Measurements from ENCODE around the gene HSPB7. TPM values are rescaled to one million over a fixed set of nuclear protein-coding genes. Genes with fewer than 3 reads are reported as not detected.

The HSPB7 gene
- total RNA-seq, 4 donors from 2014 or later = 1.9 to 7.0 (median 3.3) TPM

- no peak overlapping the region for H3K4me3 ChIP-seq
- no peaks in the 10 kb centered on the region for H3K27me3 ChIP-seq
- H3K4me1 ChIP-seq = no peaks in the 10 kb centered on the region
- no peak overlapping the region for H3K27ac ChIP-seq
- no peaks in the 10 kb centered on the region for H3K9me3 ChIP-seq
- no peak for DNase-seq (ENCODE audit: low spot score in 2 of 2)
- TF ChIP-seq EP300 (IDR thresholded peaks at IDR 0.05) (no peak), POLR2AphosphoS5 (IDR thresholded peaks at IDR 0.05) (no peak), POLR2A (IDR thresholded peaks at IDR 0.05) (no peak), CTCF (IDR thresholded peaks at IDR 0.05) (no peak)
- H3K36me3 ChIP-seq = no peaks in the 10 kb centered on the region
- 71% methylated on average over 1 of the region's 9 CpGs for WGBS
These were observed 20.7 kb downstream of the HSPB7 start for GRCh38 chr1:15997076-15997585.

- Histone ChIP-seq H3K36me3 (no peaks in the 10 kb centered on the region), H3K4me1 (no peaks in the 10 kb centered on the region), H3K9me3 (no peaks in the 10 kb centered on the region), H3K27me3 (no peaks in the 10 kb centered on the region), H3K4me3 (no peak overlapping the region), H3K27ac (no peak overlapping the region)
- DNase-seq (ENCODE audit: low spot score in 2 of 2) = peak in 1 of 2 donors; percentile 71
- TF ChIP-seq CTCF (IDR thresholded peaks at IDR 0.05) (peak; percentile 69 to 71), POLR2AphosphoS5 (IDR thresholded peaks at IDR 0.05) (no peak), POLR2A (IDR thresholded peaks at IDR 0.05) (no peak), EP300 (IDR thresholded peaks at IDR 0.05) (no peak)
- 68% methylated on average over 9 of the region's 11 CpGs for WGBS
These were observed 23.1 kb downstream of the HSPB7 start for GRCh38 chr1:15994590-15995351.

- no peak overlapping the region for H3K4me3 ChIP-seq
- 95% methylated on average over 7 of the region's 10 CpGs for WGBS
- no peak for TF ChIP-seq POLR2A (IDR thresholded peaks at IDR 0.05)
- no peak for TF ChIP-seq POLR2AphosphoS5 (IDR thresholded peaks at IDR 0.05)
- TF ChIP-seq EP300 (IDR thresholded peaks at IDR 0.05) = no peak
- TF ChIP-seq CTCF (IDR thresholded peaks at IDR 0.05) = no peak
- H3K27me3 ChIP-seq = no peaks in the 10 kb centered on the region
- H3K4me1 ChIP-seq = no peaks in the 10 kb centered on the region
- H3K27ac ChIP-seq = no peak overlapping the region
- H3K36me3 ChIP-seq = no peaks in the 10 kb centered on the region
- H3K9me3 ChIP-seq = no peaks in the 10 kb centered on the region
- no peak for DNase-seq (ENCODE audit: low spot score in 2 of 2)
These were observed 23.8 kb downstream of the HSPB7 start for GRCh38 chr1:15994081-15994480.

GRCh38 chr1:15993666-15994065 is 24.2 kb downstream of the HSPB7 start:
- no peaks in the 10 kb centered on the region for H3K4me1 ChIP-seq
- DNase-seq (ENCODE audit: low spot score in 2 of 2) = no peak
- H3K27ac ChIP-seq = no peak overlapping the region
- H3K27me3 ChIP-seq = no peaks in the 10 kb centered on the region
- 90% methylated on average over 11 of the region's 15 CpGs for WGBS
- TF ChIP-seq POLR2AphosphoS5 (IDR thresholded peaks at IDR 0.05) = no peak
- no peak for TF ChIP-seq EP300 (IDR thresholded peaks at IDR 0.05)
- no peak for TF ChIP-seq POLR2A (IDR thresholded peaks at IDR 0.05)
- TF ChIP-seq CTCF (IDR thresholded peaks at IDR 0.05) = no peak
- no peaks in the 10 kb centered on the region for H3K9me3 ChIP-seq
- no peaks in the 10 kb centered on the region for H3K36me3 ChIP-seq
- H3K4me3 ChIP-seq = no peak overlapping the region

- no peak for TF ChIP-seq POLR2A (IDR thresholded peaks at IDR 0.05)
- no peak for TF ChIP-seq CTCF (IDR thresholded peaks at IDR 0.05)
- no peak for TF ChIP-seq POLR2AphosphoS5 (IDR thresholded peaks at IDR 0.05)
- no peak for TF ChIP-seq EP300 (IDR thresholded peaks at IDR 0.05)
- Histone ChIP-seq H3K9me3 (no peaks in the 10 kb centered on the region), H3K27ac (no peak overlapping the region), H3K36me3 (no peaks in the 10 kb centered on the region), H3K4me1 (no peaks in the 10 kb centered on the region), H3K4me3 (no peak overlapping the region), H3K27me3 (no peaks in the 10 kb centered on the region)
- WGBS = 65% methylated on average over 7 of the region's 17 CpGs
- DNase-seq (ENCODE audit: low spot score in 2 of 2) = no peak
These were observed 25.0 kb downstream of the HSPB7 start for GRCh38 chr1:15992582-15993500.
